ENCODE data around the gene TNS1.
"Not testable (repeated sequence)": the region's sequence is repeated elsewhere in the genome, so short reads cannot be mapped to it uniquely, and the experiment has no call there.

The TNS1 gene

DNA sequence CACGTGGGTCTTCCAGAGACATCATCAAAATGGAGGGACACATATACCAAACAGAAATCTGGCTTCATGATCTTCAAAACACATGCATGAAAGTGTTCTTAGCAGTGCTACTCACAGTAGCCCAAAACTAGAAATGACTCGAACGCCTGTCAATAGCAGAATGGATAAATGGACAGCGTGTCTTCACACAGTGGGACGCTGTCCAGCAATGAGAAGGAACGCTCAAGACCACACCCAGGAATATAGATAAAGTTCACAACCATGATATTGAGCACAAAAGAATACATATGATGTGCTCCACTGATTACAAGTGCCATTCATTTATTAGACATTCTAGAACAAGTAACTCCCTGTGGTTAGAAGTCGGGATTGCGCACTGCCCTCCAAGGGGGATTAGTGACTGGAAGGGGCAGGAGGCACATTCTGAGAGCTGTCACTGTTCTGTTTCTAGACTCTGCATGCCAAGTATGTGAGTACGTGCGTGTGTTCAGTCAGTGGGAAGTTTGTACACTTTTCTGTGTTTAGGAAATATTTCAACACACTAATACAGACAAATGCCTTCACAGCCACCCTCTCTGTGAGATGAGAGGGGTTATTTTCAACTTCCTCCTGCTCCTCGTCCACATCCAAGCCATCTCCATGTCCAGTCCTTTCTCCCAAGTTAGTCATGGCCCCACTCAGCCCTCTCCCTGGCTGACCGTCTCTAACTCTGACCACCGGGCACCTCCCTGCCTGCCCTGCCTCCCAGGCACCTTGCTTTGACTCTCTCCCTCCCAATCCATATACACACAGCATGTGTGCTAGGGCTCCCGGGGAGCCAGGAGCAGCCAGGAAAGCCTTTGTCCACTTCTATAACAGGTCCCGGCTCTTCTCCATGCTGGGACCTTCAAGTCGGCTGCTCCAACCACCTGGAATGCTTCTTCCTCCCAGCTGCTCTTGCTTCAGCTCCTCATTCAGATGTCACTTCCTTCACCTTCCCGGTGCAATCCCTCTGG lies 26.9 kb upstream of the TNS1 start:
- no peak for DNase-seq

GRCh38 chr2:218028562-218029348 lies 26.0 kb upstream of the TNS1 start:
- no peak for DNase-seq

DNA sequence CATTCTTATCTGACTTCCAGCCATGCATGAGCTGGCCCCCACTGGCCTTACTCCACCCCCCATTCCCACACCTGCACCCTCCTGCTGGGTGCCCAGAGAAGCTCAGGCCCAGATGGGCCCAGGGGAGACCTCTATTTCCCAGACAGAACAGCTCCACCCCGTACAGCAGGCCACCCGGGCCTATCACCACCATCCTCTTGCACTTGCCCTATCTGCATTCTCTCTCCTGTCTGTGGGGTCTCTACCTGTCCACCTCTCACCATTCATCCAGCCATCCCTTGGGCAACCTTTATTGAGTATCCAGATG lies 25.3 kb upstream of the TNS1 start:
- no peak for DNase-seq

- no peak for DNase-seq
These were observed 24.8 kb upstream of the TNS1 start for GRCh38 chr2:218027426-218028188.

- DNase-seq: no peak
These were observed 24.1 kb upstream of the TNS1 start for GRCh38 chr2:218026676-218027425.

GRCh38 chr2:218026244-218026643 lies 23.4 kb upstream of the TNS1 start:
- no peak for DNase-seq

- no peak for DNase-seq
These were observed 22.1 kb upstream of the TNS1 start for GRCh38 chr2:218024871-218025270.

GRCh38 chr2:218024336-218024735 lies 21.5 kb upstream of the TNS1 start:
- DNase-seq: no peak

GRCh38 chr2:218023636-218024035 lies 20.8 kb upstream of the TNS1 start:
- DNase-seq: no peak

DNA sequence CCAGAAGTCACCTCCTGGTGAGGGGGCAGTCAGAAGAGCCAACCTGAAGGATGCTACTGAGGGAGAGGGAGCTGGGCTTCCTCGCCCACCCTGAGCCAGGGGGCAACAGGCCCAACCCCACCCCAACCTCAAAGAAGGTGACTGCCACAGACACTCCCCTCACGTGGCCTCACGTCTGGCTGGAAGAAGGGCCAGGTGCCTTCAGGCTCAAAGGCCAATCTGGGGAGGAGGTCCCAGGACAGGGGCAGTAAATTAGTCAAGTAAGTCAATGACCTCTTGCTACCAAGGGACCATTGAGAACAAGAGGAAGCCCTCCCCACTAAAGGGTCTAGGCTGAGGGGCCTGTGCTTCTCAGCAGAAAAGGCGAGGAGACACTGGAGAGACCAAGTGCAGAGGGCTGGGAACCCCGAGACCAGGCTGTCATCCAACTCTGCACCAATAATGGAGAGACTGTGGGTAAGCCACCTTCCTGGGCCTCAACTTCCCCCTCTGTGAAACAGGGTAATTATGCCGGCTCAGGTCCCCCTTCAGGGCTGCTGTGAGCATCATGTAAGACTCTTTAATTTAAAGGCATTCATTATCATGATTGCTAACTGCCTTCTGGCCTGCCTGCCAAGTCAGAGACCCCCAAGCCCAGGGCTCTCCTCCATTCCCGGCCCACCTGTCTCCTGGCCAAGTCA lies 20.2 kb upstream of the TNS1 start:
- DNase-seq: no peak

DNA sequence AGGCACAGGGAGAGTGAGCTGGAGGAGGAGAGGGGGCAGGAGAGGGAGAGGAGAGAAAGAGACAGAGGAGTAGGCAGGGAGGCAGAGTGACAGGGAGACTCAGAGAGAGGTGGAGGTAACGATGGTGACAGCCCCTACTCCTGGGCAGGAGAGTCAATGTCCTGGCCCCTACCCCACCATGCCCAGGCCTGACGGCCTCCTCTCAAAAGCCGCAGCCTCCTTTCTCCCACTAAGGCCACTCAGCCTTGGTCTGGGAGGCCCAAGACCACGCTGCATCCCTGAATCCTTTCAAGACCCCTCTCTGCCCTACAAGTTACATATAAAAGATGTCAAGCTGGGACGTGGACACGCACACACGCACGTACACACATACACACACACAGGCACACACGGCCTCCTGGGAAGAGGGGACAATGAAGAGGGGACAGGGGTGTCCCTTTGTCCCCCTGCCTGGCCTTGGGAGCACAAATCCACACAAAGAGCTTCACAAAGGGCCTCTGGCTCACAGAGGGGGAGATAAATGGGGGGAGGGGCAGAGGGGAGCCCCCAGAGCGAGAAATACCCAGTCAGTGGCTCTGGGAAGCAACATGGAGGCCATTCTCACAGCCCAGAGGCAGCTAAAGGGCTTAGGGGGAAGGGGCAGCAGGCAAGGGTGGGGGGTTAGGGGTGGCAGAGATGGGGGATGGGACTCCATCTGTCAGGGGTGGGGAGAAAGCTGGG lies 19.5 kb upstream of the TNS1 start:
- DNase-seq: no peak

DNA sequence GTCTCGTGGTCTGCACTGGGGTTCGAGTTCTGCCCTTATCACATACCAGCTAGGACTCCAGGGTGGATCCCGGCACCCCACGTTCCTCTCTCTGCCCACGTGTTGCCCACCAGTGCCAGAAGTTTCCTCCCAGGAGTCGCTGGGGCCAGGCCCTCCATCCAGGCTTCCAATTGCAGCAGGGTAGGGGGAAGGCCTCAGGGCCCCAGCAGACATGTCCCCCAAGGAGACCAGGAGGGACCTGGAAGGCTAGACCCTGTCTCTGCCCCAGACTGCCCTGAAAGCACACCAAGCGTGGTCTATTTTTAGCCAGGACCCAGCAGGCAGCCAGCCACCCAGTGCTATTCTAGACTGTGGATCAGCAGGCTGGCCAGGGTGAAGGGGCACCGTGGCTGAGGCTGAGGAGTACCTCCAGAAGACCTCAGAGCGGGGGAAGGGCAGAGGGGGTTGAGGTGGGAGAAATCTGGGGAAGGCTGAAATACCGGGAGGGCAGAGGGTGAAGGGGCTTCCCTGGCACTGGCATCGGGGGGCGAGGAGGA lies 18.8 kb upstream of the TNS1 start:
- DNase-seq: no peak

DNA sequence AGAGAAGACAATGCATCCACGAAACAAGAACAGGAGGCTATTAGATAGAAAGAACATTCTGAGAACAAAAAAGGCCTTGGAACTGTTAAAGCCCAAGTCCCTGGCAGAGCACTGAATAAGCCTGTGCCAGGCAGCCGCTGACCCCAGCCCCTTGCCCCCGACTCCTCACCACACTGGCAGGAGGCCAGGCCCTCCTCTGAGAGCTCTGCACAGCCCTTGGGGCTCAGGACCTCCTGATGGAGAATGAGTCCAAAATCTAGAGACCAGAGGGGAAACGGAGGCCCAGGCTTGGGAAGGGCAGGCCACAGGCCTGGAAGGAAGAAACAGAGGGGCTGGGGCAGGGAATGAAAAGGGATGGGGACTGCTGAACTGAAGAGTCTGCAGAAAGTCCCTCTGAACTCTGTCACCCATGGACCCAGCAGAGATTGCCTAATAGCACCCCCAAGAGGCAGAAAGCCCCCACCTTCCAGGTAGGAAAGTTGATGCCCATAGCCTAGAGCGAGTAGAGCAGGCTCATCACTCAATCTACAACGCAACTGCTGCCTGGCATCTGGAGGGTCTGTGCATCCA lies 18.3 kb upstream of the TNS1 start:
- DNase-seq: no peak

DNA sequence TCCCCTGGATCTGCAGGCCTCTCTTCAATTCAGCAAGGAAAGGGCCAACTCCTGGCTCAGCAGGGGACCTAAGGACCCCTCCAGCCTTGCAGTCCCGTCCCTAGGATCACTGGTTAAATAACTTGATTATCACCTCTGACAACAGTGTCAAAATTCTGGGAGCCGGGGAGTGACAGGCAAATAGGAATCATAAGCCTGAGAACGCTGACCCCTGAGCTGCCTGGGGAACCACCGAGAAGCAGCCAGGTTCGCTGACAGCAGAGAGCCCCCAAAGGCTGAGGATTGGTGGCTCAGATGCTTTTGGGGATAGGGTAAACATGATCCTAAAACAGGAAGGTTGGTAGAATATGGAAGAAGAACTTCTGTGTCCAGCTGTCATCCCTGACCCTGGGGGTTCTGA lies 17.5 kb upstream of the TNS1 start:
- DNase-seq: no peak

GRCh38 chr2:218019411-218020060 lies 16.7 kb upstream of the TNS1 start:
- DNase-seq: no peak

GRCh38 chr2:218018842-218019125 lies 16.0 kb upstream of the TNS1 start:
- DNase-seq: not testable (repeated sequence)

- DNase-seq: no peak
These were observed 14.6 kb upstream of the TNS1 start for GRCh38 chr2:218017211-218018053.

DNA sequence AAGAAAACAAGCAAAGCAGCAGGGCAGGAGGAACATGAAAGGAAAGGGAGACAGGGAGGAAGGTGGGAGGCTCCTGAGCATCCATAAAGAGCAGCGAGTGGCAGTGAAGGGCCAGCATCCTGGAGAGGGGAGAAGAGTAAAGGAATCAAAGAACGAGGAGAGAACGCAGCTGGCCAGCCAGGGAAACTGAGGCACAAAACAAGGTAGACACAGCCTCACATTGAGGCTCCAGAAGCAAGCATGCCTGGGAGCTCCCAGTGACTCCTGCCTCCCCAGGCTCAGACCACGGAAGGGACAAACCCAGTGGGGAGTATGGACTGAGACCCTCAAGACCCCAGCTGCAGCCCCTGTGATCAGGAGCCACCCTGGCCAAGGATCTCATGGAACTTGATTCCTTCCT lies 14.0 kb upstream of the TNS1 start:
- no peak for DNase-seq

Data from NCI-H187 treated with DMSO at 0.1 percent for 48 hours (cell line).